Kidney glomerular epithelial cell (primary cell): Measurements from ENCODE around the gene FOXP1.
"Not testable (repeated sequence)": the region's sequence is repeated elsewhere in the genome, so short reads cannot be mapped to it uniquely, and the experiment has no call there.

Experiments
- DNase-seq: peaks from one replicate; lab custom pipeline; 2025; lab: John Stamatoyannopoulos, UW

Gene FOXP1

DNA sequence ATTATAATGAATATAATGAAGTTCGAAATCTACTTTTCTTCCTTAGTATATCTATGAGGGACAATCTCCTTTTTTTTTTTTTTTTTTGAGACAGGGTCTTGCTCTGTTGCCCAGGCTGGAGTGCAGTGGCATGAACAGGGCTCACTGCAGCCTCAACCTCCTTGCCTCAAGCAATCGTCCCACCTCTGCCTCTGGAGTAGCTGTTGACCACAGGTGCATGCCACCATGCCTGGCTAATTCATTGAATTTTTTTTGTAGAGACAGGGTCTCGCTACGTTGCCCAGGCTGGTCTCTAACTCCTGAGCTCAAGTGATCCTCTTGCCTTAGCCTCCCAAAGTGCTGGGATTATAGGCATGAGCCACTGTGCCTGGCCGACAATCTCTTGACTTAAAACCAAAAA lies 607.5 kb downstream of the FOXP1 start:
- DNase-seq = not testable (repeated sequence)

GRCh38 chr3:70974747-70975146 lies 608.8 kb downstream of the FOXP1 start:
- no peak for DNase-seq

GRCh38 chr3:70973558-70973957 lies 610.0 kb downstream of the FOXP1 start:
- no peak for DNase-seq

- no peak for DNase-seq
These were observed 610.7 kb downstream of the FOXP1 start for GRCh38 chr3:70972855-70973254.

GRCh38 chr3:70970952-70971351 lies 612.6 kb downstream of the FOXP1 start:
- no peak for DNase-seq

DNA sequence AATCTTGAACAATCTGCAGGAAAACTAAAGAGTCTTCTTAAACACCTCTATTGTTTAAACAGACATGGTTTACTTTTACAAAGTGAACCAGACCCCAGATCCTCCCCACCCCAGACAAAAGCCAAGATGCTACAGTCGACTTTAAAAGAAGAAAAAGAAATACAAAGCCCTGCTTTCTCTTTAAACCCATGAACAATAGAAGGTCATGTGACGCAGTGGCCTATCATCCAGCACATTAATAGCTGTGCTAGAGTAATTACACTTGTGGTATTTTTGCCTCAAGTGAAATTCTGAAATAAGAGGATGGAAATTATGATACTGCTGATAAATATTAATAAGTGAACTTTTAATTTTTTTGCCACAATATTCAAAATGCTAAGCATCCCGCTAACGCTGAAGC lies 613.4 kb downstream of the FOXP1 start:
- no peak for DNase-seq

DNA sequence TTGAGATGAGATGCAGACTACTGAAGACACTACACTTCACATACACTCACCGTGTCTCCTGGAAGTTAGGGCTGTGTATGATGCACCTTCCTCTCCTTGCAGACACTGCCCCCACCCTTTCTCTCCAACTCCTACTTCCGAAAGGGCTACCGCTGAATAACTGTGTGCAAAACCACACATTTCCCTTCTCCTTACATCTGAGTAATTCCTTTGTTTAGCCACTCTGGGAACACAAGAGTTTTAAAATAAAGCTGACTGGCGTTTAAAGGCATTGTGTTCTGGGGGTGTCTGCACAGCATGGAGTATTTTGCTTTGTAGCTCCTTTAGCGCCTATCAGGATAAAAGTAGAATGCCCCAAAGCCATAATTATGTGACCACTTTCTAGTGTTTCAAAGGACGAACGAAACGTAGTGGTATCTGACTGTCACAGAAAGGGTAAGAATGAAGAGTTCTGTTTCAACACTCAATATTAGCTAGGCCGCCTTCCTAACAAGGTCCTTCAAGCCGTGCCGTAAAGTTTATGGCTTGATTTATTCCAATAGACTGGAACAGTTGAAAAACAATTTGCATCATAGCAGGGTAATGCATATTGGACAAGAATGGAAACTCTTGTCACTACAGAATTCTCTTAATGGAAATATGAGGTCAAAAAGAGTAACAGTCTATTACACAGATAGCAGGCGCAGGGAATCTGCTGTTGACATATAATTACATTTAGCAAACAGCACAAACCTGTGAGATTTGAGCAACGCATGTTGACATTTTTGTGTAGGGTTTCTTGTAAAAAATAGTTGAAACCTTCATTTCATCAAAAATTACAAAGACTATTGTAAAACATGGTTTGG lies 619.9 kb downstream of the FOXP1 start:
- no peak for DNase-seq

- no peak for DNase-seq
These were observed 623.8 kb downstream of the FOXP1 start for GRCh38 chr3:70959506-70960291.

DNA sequence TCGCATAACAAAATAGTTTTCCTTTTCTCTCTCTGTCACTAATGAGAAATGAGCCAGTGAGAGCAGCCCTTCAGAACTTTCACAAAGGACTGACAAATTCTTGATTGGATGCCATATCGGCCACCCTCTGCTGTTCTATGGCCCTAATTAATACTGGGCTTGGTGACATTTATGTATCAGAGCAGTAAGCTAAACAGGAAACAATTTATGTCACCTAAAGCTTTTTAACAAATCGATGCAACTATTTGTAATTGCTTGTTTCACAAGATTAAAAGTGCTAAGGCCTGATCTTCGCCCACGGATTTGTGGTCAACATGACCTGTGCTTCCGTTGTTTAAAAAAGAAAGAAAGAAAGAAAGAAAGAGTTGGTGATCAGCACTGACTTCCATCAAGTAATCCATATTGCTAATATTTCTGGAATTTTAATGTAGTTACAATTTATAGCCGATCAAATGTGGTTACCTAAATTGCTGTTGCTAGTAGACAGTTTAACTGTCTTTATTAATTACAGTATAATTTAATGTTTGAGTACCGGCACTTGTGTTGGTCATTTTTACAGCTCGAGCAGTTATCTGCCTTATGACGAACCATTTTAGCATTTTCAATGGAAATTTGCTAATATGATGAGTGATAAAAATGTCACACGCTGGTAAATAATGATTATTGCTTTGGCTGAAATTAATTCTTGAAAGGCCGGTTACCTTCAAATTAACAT lies 631.3 kb downstream of the FOXP1 start:
- DNase-seq = no peak

DNA sequence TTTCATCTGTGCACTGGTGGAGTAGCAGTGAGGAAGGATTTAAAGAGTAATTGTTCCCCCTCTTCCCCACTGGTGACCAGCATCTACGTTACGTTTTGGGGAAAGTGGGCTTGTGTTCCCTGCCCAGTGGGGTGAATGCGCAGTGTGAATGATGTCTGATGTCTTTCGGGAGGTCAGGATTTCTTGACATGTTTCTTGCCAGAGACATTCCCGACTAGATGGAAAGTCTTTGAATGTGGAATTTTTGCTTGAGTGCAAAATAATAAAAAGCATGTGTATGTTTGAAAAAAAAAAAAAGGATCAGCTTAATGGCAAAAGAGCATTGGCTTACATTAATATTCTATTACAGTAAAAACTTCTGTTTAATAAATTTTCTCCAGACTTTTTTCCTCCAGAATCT lies 632.2 kb downstream of the FOXP1 start:
- no peak for DNase-seq

DNA sequence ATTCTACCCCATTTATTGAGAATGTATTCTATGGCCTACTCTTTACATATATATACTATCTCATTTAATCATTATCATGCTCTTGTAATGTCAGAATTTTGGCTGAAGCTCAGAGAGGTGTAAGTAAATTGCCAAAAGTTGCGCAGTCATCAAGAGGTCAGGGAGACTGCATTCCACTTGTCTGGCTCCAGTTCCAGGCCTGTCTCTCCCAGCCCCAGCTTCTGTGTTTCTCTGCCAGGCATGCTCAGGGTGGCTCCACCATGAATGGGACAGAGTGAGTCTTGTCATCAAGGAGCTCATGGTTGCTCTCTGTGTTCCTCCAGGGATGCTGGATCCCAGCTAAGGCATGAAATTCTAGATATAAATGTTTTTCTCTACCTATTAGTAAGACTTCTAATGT lies 635.9 kb downstream of the FOXP1 start:
- no peak for DNase-seq

GRCh38 chr3:70943886-70944285 lies 639.6 kb downstream of the FOXP1 start:
- DNase-seq = no peak

DNA sequence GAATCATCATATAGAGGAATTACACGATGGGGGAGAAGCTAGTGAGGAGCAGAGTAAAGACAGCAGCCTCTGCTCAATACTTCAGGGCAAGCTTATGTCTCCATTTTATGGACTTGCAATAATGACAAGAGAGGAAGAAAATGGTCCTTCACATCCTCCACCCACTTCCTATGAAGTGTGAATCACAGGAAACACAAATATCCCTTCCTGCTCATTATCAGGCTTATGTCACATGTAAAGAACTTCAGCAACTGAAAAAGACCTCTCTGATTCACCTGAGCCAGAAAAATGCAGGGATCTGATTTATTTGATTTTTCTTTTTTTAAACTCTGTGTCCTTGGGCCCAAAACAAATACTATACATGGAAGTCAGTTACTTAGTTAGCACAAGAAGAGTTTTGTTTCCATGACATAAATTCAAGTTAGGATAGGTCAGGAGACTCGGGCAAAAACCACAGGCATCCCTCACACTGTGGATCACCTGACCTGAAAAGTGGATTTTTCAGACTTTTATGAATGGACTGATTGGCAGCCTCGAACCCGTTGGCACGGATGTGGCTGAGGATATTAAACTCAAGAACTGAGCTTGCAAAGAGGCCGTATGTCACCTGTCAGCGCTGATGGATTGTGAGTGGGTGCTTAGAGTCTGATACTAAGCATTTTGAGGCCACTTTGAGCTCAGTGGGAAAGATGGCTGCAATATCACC lies 650.3 kb downstream of the FOXP1 start:
- no peak for DNase-seq

DNA sequence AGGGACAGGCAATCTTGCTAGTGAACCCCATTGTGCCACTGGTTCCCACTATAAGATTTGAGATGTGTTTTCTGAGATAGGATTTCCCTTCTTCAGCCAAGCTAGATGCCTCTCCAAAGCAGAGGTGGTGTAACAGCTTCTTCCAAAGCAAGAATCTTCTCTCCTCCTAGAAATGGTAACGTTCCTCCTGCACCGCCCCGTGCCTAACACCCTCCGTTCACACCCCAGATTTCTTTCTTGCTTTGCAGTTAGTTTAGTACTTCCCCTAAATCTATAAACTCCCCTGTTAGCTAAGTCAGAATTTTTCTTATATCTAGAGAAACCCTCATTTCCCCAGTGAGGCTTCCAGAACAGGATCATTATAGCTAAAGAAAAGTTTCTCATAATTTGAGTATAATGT lies 653.5 kb downstream of the FOXP1 start:
- DNase-seq = no peak

DNA sequence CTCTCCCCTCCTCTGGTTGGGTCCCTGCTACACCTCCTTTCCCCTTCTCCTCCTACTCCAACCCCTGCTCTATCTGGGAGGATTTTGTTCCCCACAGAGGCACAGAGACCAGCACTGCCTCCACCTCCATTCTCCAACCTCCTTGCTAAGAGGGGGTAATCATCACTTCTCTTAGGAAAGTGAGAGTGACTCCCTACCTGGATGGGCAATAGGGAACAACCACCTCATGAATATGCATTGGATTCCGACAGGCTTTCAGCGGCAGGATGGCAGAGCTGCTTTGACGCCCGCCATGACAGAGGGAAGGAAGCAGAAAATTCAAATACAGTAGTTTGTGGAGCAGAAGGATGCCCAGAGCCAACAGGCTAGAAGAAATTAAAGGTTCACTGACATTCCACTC lies 656.3 kb downstream of the FOXP1 start:
- DNase-seq = no peak

- no peak for DNase-seq
These were observed 656.7 kb downstream of the FOXP1 start for GRCh38 chr3:70926835-70927234.

DNA sequence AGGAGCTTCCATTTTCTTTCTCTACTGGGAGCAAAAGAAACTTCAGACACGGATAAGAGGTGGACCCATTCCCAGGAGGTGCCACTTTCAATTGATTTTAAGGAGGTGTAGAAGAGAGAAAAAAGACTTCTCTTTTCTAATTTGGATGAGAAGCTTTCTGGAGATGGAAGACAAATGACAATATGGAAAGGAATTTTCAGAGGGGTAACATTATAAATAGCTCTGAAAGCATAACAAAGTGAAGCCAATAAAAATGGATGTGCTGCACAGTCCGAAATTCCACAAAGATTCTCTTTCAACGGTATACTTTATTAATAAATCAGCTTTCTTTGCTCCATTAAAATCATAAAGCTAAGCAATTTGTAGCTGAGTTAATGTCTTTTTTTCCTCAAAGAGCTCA lies 663.9 kb downstream of the FOXP1 start:
- DNase-seq = no peak

DNA sequence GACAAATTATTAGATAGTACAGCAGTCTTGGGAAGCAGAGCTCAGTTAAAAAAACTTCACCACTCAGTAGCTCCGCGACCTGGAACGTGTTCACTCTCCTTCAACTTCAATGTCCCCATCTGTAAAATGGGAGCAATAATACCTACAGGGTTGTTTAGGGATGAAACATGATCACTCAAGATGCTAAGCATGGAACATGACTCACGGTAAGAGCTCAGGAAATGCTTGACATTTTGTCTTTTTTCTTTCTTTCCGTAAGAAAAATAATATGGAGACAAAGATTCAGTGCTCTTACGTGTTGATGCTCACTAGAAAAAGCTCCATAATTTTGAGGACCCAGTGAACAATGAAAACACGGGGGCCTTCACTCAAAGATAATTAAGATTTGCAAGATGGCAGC lies 664.4 kb downstream of the FOXP1 start:
- no peak for DNase-seq

DNA sequence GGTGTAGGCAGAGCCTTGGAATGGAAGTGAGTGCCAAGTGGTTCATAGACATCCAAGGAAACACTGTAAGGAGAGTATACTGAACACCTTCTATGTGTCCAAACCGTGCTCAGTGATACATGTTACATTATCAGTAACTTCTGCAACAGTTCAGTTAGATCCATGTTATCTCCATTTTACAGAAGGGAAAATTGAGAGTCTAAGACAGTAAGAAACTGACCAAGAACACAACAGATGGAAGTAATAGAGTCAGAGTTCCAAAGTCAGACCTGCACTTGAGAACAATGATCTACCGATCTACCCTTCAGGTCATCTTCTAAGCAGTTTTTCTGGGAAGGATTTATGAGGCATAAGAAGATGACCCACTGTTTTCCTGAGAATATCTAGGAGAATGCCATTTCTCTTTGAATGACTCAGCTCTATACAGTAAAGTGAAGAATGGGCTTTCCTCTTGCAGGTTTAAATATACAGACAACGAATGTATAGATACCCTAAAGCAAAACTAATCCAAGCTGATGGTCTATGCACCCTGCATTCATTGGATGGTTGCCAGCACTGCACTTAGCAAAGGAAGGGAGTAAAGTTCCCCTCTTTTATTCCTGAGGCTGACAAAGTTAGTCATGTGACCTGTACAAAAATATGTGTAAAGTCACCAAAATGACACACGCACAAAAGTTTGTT lies 667.0 kb downstream of the FOXP1 start:
- no peak for DNase-seq

DNA sequence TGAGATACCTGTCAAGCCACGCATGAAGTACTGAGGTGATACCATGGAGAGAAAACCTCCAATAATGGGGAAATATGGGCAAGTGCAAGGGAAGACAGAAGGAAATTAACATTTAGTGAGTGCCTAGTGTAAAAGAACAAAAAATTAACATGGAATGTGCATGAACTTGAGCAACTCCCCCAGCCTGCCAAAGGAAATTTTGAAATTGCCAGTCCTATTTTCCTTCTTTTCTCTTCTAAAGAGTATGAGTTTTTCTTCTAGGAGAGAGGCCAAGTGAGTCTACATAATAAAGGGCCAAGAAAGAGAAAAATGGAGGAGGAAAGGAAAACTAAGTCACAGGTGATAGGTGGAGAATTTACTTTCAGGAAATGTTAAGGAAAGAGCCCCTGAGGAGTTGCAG lies 668.7 kb downstream of the FOXP1 start:
- DNase-seq = no peak

DNA sequence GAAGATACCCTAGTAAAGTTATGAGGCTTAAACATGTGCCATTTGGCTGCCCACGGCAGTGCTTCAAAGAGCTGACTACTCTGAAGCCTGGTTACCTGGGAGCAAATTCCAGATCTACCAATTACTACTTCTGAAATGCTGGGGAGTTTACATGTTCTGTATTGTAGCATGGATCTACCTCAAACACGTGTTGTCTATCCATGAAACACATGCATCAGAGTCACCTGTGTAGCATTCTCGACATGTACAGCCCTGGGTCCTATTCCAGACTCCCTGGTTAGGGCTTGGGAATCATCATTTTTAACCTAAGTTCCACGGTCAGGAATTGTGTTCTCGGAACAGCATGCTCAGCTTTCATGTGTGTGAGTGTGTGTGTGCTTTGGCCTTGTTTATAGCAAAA lies 671.8 kb downstream of the FOXP1 start:
- DNase-seq = no peak

DNA sequence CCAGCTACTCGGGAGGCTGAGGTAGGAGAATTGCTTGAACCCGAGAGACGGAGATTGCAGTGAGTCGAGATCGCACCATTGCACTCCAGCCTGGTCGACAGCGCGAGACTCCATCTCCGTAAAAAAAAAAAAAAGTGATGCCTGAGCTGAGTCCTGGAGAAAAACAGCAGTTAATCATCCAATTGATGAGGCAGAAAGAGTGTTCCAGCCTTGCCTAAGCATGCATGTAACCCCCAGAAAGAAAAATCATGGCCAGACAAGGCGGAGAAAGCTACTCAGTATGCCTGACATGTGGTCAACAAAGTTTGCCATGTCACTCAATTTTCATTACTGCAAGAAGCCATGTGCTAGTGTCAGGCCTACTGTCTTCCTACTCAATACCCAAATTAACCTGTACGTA lies 678.0 kb downstream of the FOXP1 start:
- DNase-seq = no peak
